ENCODE results near the gene KANK2. TPM values are rescaled to one million over a fixed set of nuclear protein-coding genes. Genes with fewer than 3 reads are reported as not detected.
A peak's percentile ranks its signal among the peaks of the same experiment; 100 is the strongest.

The KANK2 gene
- total and polyA plus RNA-seq, 4 donors = 56.3 to 270 (median 97.7) TPM

DNA sequence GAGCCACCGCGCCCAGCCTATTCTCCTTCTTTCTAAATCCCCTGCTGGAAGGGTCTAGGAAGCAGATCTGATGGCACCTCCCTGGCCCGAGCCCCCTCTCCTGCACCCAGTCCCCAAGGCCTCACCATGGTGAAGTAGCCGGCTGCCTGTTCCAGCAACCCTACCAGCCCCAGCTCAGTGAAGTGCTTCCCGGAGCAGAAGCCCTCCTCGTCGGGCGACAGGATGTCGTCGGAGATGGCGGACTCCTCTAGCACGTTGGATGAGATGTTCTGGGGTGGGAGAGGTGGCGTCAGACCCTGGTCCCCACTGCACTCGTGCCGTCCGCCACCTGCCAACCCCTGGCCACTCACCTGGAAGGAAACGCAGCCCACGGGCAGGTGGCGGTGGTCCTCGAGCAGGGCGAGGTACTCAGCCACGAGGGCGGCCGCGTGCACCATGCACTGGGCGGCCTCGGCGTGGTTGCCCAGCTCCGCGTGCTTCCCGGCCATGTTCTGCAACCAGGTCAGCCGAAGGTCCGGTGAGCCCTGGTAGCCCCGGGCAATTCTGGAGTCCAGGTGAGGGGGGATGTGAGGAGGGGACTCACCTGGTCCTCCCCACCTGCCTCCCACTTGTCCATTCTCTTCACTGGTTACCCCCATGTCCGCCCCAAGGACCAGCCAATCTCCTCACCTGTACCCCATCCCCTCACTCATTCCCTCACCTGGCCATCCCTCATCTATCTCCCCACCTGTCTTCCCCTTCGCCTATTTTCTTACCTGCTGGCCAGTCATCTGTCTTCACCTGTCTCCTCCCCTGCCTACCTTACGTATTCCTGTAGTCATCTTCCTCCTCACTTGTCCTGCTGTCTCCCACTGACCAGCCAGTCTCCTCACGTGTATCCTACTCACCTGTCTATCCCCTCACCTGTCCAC is 11.5 kb upstream of the KANK2 start:
- 90% methylated on average over 21 of the region's 38 CpGs for WGBS (ENCODE audit: insufficient coverage)
- Histone ChIP-seq H3K9me3 (ENCODE audit: control insufficient read depth, insufficient read depth, low read length) (no peaks in the 10 kb centered on the region), H3K4me1 (ENCODE audit: control insufficient read depth, insufficient read depth, low read length) (peaks cover 5% of the 10 kb centered on the region), H3K4me3 (ENCODE audit: low read depth, low read length) (no peak overlapping the region), H3K27me3 (ENCODE audit: control insufficient read depth, insufficient read depth, low read length) (no peaks in the 10 kb centered on the region), H3K36me3 (ENCODE audit: control insufficient read depth, insufficient read depth, low read length) (peaks cover 40% of the 10 kb centered on the region), H3K27ac (ENCODE audit: low read depth, low read length) (no peak overlapping the region)
- DNase-seq (ENCODE audit: low read depth in 4 of 6, low spot score in 6 of 6) = no peak

- peaks cover 14% of the 10 kb centered on the region for H3K4me1 ChIP-seq (ENCODE audit: control insufficient read depth, insufficient read depth, low read length)
- WGBS (ENCODE audit: insufficient coverage) = 93% methylated on average over 4 of the region's 9 CpGs
- H3K9me3 ChIP-seq (ENCODE audit: control insufficient read depth, insufficient read depth, low read length) = no peaks in the 10 kb centered on the region
- no peak overlapping the region for H3K4me3 ChIP-seq (ENCODE audit: low read depth, low read length)
- peaks cover 37% of the 10 kb centered on the region for H3K36me3 ChIP-seq (ENCODE audit: control insufficient read depth, insufficient read depth, low read length)
- H3K27ac ChIP-seq (ENCODE audit: low read depth, low read length) = peak overlapping the region; percentile 15
- no peak for DNase-seq (ENCODE audit: low read depth in 4 of 6, low spot score in 6 of 6)
- no peaks in the 10 kb centered on the region for H3K27me3 ChIP-seq (ENCODE audit: control insufficient read depth, insufficient read depth, low read length)
Measured at GRCh38 chr19:11205939-11206570, 8.7 kb upstream of the KANK2 start.

DNA sequence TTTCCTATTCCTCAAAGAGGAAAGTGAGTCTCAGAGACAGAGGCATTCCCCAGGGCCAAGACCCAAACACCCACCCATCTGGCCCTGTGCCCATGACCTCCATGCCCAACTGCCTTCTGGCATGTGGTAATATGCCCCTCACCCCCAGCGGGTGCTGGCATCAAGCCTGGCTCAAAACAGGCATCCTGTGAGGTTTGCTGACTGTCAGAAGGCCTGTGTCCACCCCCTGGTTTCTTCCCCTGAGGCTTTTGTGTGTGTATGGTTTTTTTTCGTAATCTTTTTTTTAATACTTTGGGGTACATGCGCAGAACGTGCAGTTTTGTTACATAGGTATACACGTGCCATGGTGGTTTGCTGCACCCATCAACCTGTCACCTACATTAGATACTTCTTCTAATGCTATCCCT is 7.6 kb upstream of the KANK2 start:
- H3K27me3 ChIP-seq (ENCODE audit: control insufficient read depth, insufficient read depth, low read length) = no peaks in the 10 kb centered on the region
- WGBS (ENCODE audit: insufficient coverage) = no CpG with 5 or more reads among the region's 5 CpGs
- peaks cover 14% of the 10 kb centered on the region for H3K4me1 ChIP-seq (ENCODE audit: control insufficient read depth, insufficient read depth, low read length)
- peak overlapping the region; percentile 29 for H3K27ac ChIP-seq (ENCODE audit: low read depth, low read length)
- DNase-seq (ENCODE audit: low read depth in 4 of 6, low spot score in 6 of 6) = peak in 1 of 6 donors; percentile 35
- H3K9me3 ChIP-seq (ENCODE audit: control insufficient read depth, insufficient read depth, low read length) = no peaks in the 10 kb centered on the region
- H3K4me3 ChIP-seq (ENCODE audit: low read depth, low read length) = no peak overlapping the region
- H3K36me3 ChIP-seq (ENCODE audit: control insufficient read depth, insufficient read depth, low read length) = peaks cover 36% of the 10 kb centered on the region

DNA sequence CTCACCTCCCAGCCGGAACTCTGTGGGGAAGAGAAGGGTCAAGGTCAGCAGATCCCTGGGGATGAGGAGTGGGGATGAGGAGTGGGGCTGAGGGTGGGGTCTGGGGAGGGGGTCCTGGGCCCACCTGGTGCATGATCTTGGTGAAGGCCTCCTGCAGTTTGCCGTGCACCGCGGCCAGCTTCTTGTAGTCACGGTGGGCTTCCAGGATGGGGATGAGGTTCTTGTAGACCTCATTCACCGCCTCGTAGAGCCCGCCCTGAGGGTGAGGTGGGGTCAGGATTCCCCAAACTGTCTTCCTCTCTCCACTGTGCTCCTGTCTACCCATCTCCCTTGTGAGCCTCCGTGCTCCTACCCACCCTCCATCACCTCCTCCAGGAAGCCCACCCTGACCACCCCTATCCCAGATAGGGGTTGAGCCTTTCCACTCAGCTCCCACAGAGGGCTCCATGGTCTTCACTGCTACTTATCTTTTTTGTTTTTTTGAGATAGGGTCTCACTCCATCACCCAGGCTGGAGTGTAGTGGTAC is 6.8 kb upstream of the KANK2 start:
- no peak overlapping the region for H3K27ac ChIP-seq (ENCODE audit: low read depth, low read length)
- no peak overlapping the region for H3K4me3 ChIP-seq (ENCODE audit: low read depth, low read length)
- H3K9me3 ChIP-seq (ENCODE audit: control insufficient read depth, insufficient read depth, low read length) = no peaks in the 10 kb centered on the region
- no peak for DNase-seq (ENCODE audit: low read depth in 4 of 6, low spot score in 6 of 6)
- H3K36me3 ChIP-seq (ENCODE audit: control insufficient read depth, insufficient read depth, low read length) = peaks cover 36% of the 10 kb centered on the region
- WGBS (ENCODE audit: insufficient coverage) = 70% methylated on average over 2 of the region's 9 CpGs
- H3K4me1 ChIP-seq (ENCODE audit: control insufficient read depth, insufficient read depth, low read length) = peaks cover 14% of the 10 kb centered on the region
- H3K27me3 ChIP-seq (ENCODE audit: control insufficient read depth, insufficient read depth, low read length) = no peaks in the 10 kb centered on the region

GRCh38 chr19:11203194-11204075 is 6.1 kb upstream of the KANK2 start:
- peak in 2 of 6 donors; percentile 5 to 65 for DNase-seq (ENCODE audit: low read depth in 4 of 6, low spot score in 6 of 6)
- 68% methylated on average over 9 of the region's 17 CpGs for WGBS (ENCODE audit: insufficient coverage)

DNA sequence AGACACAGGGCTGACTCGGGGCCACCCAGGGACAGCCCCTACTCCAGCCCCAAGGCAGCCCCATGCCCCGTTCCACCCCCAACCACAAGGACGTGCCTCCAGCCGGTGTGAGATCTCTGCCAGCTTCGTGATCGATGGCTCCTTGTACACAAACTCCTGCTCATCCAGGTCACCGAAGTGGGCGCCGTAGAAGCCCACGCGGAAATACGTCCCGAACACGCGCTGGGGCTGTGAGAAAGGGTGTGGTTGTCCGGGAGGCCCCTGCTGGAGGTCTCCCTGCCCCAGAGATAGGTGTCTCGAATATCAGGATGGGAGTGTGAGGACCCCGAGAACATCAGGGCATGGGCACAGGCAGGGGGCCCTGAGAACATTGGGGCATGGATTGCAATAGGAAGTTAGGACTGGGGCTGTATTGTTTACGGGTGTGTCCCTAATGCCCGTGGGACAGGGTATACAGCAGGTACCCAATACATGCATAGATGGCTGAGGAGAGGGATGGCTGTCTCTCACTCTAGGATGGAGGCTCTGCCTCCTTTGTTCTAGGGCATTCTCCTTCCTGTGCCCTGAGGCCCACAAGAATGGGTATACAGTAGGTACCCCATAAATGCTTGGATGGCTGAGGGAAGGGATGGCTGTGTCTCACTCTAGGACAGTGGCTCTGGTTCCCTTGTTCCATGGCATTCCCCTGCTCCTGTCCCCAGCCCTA is 5.3 kb upstream of the KANK2 start:
- Histone ChIP-seq H3K4me3 (ENCODE audit: low read depth, low read length) (no peak overlapping the region), H3K4me1 (ENCODE audit: control insufficient read depth, insufficient read depth, low read length) (peaks cover 19% of the 10 kb centered on the region), H3K36me3 (ENCODE audit: control insufficient read depth, insufficient read depth, low read length) (peaks cover 28% of the 10 kb centered on the region), H3K27ac (ENCODE audit: low read depth, low read length) (no peak overlapping the region), H3K9me3 (ENCODE audit: control insufficient read depth, insufficient read depth, low read length) (no peaks in the 10 kb centered on the region), H3K27me3 (ENCODE audit: control insufficient read depth, insufficient read depth, low read length) (no peaks in the 10 kb centered on the region)
- 90% methylated on average over 10 of the region's 20 CpGs for WGBS (ENCODE audit: insufficient coverage)
- DNase-seq (ENCODE audit: low read depth in 4 of 6, low spot score in 6 of 6) = no peak

More at GRCh38 chr19:11203194-11204075, 6.1 kb upstream of the KANK2 start:
- Histone ChIP-seq H3K27me3 (ENCODE audit: control insufficient read depth, insufficient read depth, low read length) (no peaks in the 10 kb centered on the region), H3K27ac (ENCODE audit: low read depth, low read length) (peak overlapping the region; percentile 47), H3K4me1 (ENCODE audit: control insufficient read depth, insufficient read depth, low read length) (peaks cover 14% of the 10 kb centered on the region), H3K36me3 (ENCODE audit: control insufficient read depth, insufficient read depth, low read length) (peaks cover 31% of the 10 kb centered on the region), H3K4me3 (ENCODE audit: low read depth, low read length) (no peak overlapping the region), H3K9me3 (ENCODE audit: control insufficient read depth, insufficient read depth, low read length) (no peaks in the 10 kb centered on the region)

- DNase-seq (ENCODE audit: low read depth in 4 of 6, low spot score in 6 of 6) = no peak
- Histone ChIP-seq H3K9me3 (ENCODE audit: control insufficient read depth, insufficient read depth, low read length) (no peaks in the 10 kb centered on the region), H3K36me3 (ENCODE audit: control insufficient read depth, insufficient read depth, low read length) (peaks cover 27% of the 10 kb centered on the region), H3K4me3 (ENCODE audit: low read depth, low read length) (no peak overlapping the region), H3K27me3 (ENCODE audit: control insufficient read depth, insufficient read depth, low read length) (no peaks in the 10 kb centered on the region), H3K27ac (ENCODE audit: low read depth, low read length) (no peak overlapping the region), H3K4me1 (ENCODE audit: control insufficient read depth, insufficient read depth, low read length) (peaks cover 19% of the 10 kb centered on the region)
- 94% methylated on average over 21 of the region's 24 CpGs for WGBS (ENCODE audit: insufficient coverage)
Measured at GRCh38 chr19:11201791-11202190, 4.4 kb upstream of the KANK2 start.

DNA sequence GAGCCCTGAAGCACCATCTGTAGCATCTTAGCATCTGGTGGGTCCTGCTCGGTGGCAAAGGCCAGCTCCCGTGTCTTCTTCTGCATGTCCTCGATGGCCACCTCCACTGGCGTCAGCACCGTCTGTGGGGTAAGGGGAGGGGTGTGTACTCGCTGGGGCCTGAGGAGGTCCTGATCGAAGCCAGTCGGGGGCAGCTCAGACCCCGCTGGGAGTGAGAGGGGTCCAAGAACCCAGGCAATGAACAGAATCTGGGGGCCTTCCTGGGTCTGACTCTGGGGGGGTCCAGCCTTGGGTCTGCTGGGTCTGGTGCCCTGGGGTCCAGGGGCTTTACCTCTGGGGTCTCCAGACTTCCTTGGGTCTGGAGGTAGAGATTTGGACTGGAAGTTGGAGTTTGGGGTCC is 3.6 kb upstream of the KANK2 start:
- Histone ChIP-seq H3K27ac (ENCODE audit: low read depth, low read length) (no peak overlapping the region), H3K9me3 (ENCODE audit: control insufficient read depth, insufficient read depth, low read length) (no peaks in the 10 kb centered on the region), H3K27me3 (ENCODE audit: control insufficient read depth, insufficient read depth, low read length) (no peaks in the 10 kb centered on the region), H3K4me3 (ENCODE audit: low read depth, low read length) (no peak overlapping the region), H3K4me1 (ENCODE audit: control insufficient read depth, insufficient read depth, low read length) (peaks cover 26% of the 10 kb centered on the region), H3K36me3 (ENCODE audit: control insufficient read depth, insufficient read depth, low read length) (peaks cover 27% of the 10 kb centered on the region)
- no peak for DNase-seq (ENCODE audit: low read depth in 4 of 6, low spot score in 6 of 6)
- WGBS (ENCODE audit: insufficient coverage) = 87% methylated on average over 6 of the region's 9 CpGs

Data from spinal cord (tissue), 10 donors.